GM23338 (cell line): Measurements from ENCODE around the gene CUEDC2. TPM values are rescaled to one million over a fixed set of nuclear protein-coding genes. Genes with fewer than 3 reads are reported as not detected.

Experiments
- ATAC-seq: fragments of 200-7000 bp; cut with Tn5 transposase; 3 replicates; pipeline ENCODE4 v1.9.1; 2020
- DNase-seq: peaks from one replicate; pipeline ENCODE4 v3.0.0-alpha.2; 2015; ENCODE audit warnings: low spot score
- H2AFZ ChIP-seq: fragments of 200-600 bp; sonication (generic); 2 replicates; pipeline ENCODE4 v1.8.0; 2016; ENCODE audit warnings: antibody characterized with exemption, mild to moderate bottlenecking, moderate library complexity
- H3F3A ChIP-seq: fragments of 200-600 bp; sonication (generic); replicated peaks from 2 replicates; pipeline ENCODE4 v1.8.0; 2017; ENCODE audit warnings: antibody characterized with exemption, mixed run types, low read depth
- H3K27ac ChIP-seq: fragments of 200-600 bp; sonication (generic); 2 replicates; pipeline ENCODE4 v1.6.1; 2016; ENCODE audit warnings: low read depth
- H3K27me3 ChIP-seq: fragments of 200-600 bp; sonication (generic); 2 replicates; pipeline ENCODE4 v1.8.0; 2016; ENCODE audit warnings: mild to moderate bottlenecking, mixed run types, moderate library complexity; ENCODE audit not compliant: insufficient read depth
- H3K36me3 ChIP-seq: fragments of 200-600 bp; sonication (generic); 2 replicates; pipeline ENCODE4 v1.8.0; 2016; ENCODE audit warnings: mild to moderate bottlenecking; ENCODE audit not compliant: insufficient read depth
- H3K4me1 ChIP-seq: fragments of 200-600 bp; sonication (generic); 2 replicates; pipeline ENCODE4 v1.8.0; 2016; ENCODE audit warnings: mild to moderate bottlenecking, moderate library complexity; ENCODE audit not compliant: insufficient read depth
- H3K4me2 ChIP-seq: fragments of 200-600 bp; sonication (generic); 2 replicates; pipeline ENCODE4 v1.7.1; 2017; ENCODE audit warnings: mixed run types
- H3K4me3 ChIP-seq: fragments of 200-600 bp; sonication (generic); 2 replicates; pipeline ENCODE4 v1.6.1; 2016; ENCODE audit warnings: mixed run types
- H3K79me2 ChIP-seq: fragments of 200-600 bp; sonication (generic); replicated peaks from 2 replicates; pipeline ENCODE4 v1.8.0; 2017; ENCODE audit warnings: mild to moderate bottlenecking; ENCODE audit not compliant: insufficient read depth
- H3K9me2 ChIP-seq: fragments of 200-600 bp; sonication (generic); 2 replicates; pipeline ENCODE4 v1.8.0; 2017; ENCODE audit not compliant: insufficient read depth
- H4K20me1 ChIP-seq: fragments of 200-600 bp; sonication (generic); replicated peaks from 2 replicates; pipeline ENCODE4 v1.8.0; 2017; ENCODE audit warnings: mild to moderate bottlenecking; ENCODE audit not compliant: insufficient read depth
- H3K27ac Mint-ChIP-seq: 2 replicates; pipeline ENCODE4 v1.8.0; 2020; ENCODE audit warnings: inconsistent platforms, mild to moderate bottlenecking, moderate library complexity, mixed read lengths
- H3K27me3 Mint-ChIP-seq: 3 replicates; pipeline ENCODE4 v1.8.0; 2022; ENCODE audit warnings: low read depth, mild to moderate bottlenecking, moderate library complexity, mixed read lengths, inconsistent platforms; ENCODE audit not compliant: insufficient read depth, poor library complexity
- H3K36me3 Mint-ChIP-seq: 3 replicates; pipeline ENCODE4 v1.8.0; 2021; ENCODE audit warnings: low read depth, mild to moderate bottlenecking, inconsistent platforms, moderate library complexity, mixed read lengths
- H3K4me1 Mint-ChIP-seq: 3 replicates; pipeline ENCODE4 v1.8.0; 2020; ENCODE audit warnings: mild to moderate bottlenecking, inconsistent platforms, mixed read lengths
- H3K4me3 Mint-ChIP-seq: 3 replicates; pipeline ENCODE4 v1.8.0; 2021; ENCODE audit warnings: moderate library complexity, mild to moderate bottlenecking, inconsistent platforms, mixed read lengths
- H3K9me3 Mint-ChIP-seq: 3 replicates; pipeline ENCODE4 v1.8.0; 2020; ENCODE audit warnings: moderate library complexity, mild to moderate bottlenecking, inconsistent platforms, mixed read lengths
- CREB1 ChIP-seq: fragments of 250-450 bp; sonication (Bioruptor Pico); IDR thresholded peaks from 2 replicates; pipeline ENCODE4 v1.5.0; 2020; ENCODE audit warnings: low read depth, mild to moderate bottlenecking, moderate library complexity
- EZH2 ChIP-seq: fragments of 200-600 bp; sonication (generic); IDR thresholded peaks from one replicate; pipeline ENCODE4 v1.8.0; 2017; ENCODE audit warnings: antibody characterized with exemption, mild to moderate bottlenecking, low read depth; ENCODE audit not compliant: unreplicated experiment
- EZH2phosphoT487 ChIP-seq: fragments of 200-600 bp; sonication (generic); IDR thresholded peaks from one replicate; pipeline ENCODE4 v1.8.1; 2018; ENCODE audit warnings: antibody characterized with exemption; ENCODE audit not compliant: unreplicated experiment
- JUNB ChIP-seq: IDR thresholded peaks from one replicate; pipeline ENCODE4 v1.6.1; 2016; ENCODE audit warnings: antibody characterized with exemption; ENCODE audit not compliant: unreplicated experiment
- NANOG ChIP-seq: IDR thresholded peaks from 2 replicates; pipeline ENCODE4 v1.6.1; 2016; ENCODE audit warnings: antibody characterized with exemption, borderline replicate concordance
- POLR2AphosphoS5 ChIP-seq: IDR thresholded peaks from 2 replicates; pipeline ENCODE4 v1.6.1; 2016; ENCODE audit warnings: antibody characterized with exemption, low read depth
- REST ChIP-seq: IDR thresholded peaks from one replicate; pipeline ENCODE4 v1.6.1; 2018; ENCODE audit warnings: antibody characterized with exemption; ENCODE audit not compliant: unreplicated experiment
- STAT1 ChIP-seq: IDR thresholded peaks from one replicate; pipeline ENCODE4 v1.6.1; 2016; ENCODE audit warnings: antibody characterized with exemption; ENCODE audit not compliant: unreplicated experiment
- ZNF114 ChIP-seq: fragments of 250-450 bp; sonication (Bioruptor Pico); IDR thresholded peaks from 2 replicates; pipeline ENCODE4 v1.5.0; 2020; ENCODE audit warnings: mild to moderate bottlenecking, moderate library complexity
- polyA plus RNA-seq: library from polyadenylated mRNA; unstranded; fragments of >200 nt; fragmentation: Nextera tagmentation; extraction: Ambion mirVana; gene quantifications from 2 replicates; pipeline ENCODE4 v1.2.1, GENCODE V29; 2016
- total RNA-seq: library from RNA; depleted of rRNA; stranded (reverse); fragments of >200 nt; shearing (Covaris generic); gene quantifications from 2 replicates; pipeline ENCODE4 v1.2.3, GENCODE V29; 2014
- TF ChIP-seq, protein P1 (sequence below): IDR thresholded peaks from 2 replicates; pipeline ENCODE4 v1.6.1; 2016; ENCODE audit warnings: antibody characterized with exemption
- TF ChIP-seq, protein P2 (sequence below): fragments of 250-450 bp; sonication (Bioruptor Pico); IDR thresholded peaks from 2 replicates; pipeline ENCODE4 v1.5.0; 2020; ENCODE audit warnings: mild to moderate bottlenecking, moderate library complexity

Gene CUEDC2
- total and polyA plus RNA-seq, 2 experiments from 2014 or later: 39.2 to 47.3 TPM

DNA sequence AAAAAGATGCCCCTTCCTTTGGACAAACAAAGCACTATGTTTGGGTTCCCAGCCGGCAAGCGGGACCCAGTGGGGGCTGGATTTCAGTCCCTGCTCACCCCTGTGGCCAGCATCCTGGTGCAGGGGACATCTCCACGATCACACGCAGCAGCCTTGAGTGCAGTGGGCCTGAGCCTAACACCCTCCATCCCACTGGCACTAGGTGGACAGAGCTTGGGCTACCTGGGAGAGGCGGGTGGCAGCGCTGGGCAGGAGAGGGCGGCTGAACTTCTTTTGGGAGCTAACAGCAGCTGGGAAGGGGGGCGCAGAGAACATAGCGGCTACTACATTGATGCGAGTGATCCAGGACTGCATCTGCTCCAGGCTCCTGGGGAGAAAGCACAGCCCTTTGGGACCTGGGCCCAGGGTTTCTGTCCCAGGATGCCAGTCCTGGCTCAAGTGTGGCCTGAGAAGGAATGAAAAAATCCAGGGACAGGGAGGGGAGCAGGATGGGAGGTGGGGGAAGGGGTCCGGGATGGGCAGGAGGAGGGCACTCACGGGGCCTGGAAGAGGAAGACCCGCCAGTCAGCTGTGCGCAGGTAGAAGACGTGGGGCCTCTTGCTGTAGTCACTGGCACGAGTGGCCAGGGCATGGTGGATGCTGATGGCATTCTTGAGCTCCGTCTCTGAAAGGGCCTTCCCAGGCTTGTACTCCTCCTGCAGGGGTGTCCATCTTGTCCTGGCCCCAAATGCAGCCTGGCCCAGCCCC is 27.8 kb downstream of the CUEDC2 start:
- H2AFZ ChIP-seq: no peak overlapping the region
- Mint-ChIP-seq H3K4me3 (no peak overlapping the region), H3K9me3 (no peaks in the 10 kb centered on the region), H3K4me1 (peaks cover 13% of the 10 kb centered on the region), H3K27ac (no peak overlapping the region), H3K36me3 (peaks cover under 1% of the 10 kb centered on the region; the same call in 1 of the 3 replicates), H3K27me3 (peaks cover 38% of the 10 kb centered on the region)
- no peak for DNase-seq
- H3K4me2 ChIP-seq: no peak overlapping the region
- TF ChIP-seq JUNB: no peak
- H4K20me1 ChIP-seq: no peaks in the 10 kb centered on the region
- no peak overlapping the region for H3K27ac ChIP-seq
- no peaks in the 10 kb centered on the region for H3K79me2 ChIP-seq
- H3K27me3 ChIP-seq: peaks cover 23% of the 10 kb centered on the region
- no peak for ATAC-seq
- H3K36me3 ChIP-seq: no peaks in the 10 kb centered on the region
- H3F3A ChIP-seq: 0 out of 2 replicates have a peak, but pooled peaks cover 9% of the 10 kb centered on the region
- peaks cover 5% of the 10 kb centered on the region for H3K4me1 ChIP-seq
- no peak overlapping the region for H3K4me3 ChIP-seq
- no peaks in the 10 kb centered on the region for H3K9me2 ChIP-seq

GRCh38 chr10:102403115-102403514 is 29.3 kb downstream of the CUEDC2 start:
- Histone ChIP-seq H3K4me3 (no peak overlapping the region), H2AFZ (no peak overlapping the region), H3K27me3 (peaks cover 12% of the 10 kb centered on the region), H3K9me2 (no peaks in the 10 kb centered on the region), H4K20me1 (no peaks in the 10 kb centered on the region), H3K27ac (no peak overlapping the region), H3K4me2 (no peak overlapping the region), H3F3A (0 out of 2 replicates have a peak, but pooled peaks cover 9% of the 10 kb centered on the region), H3K36me3 (no peaks in the 10 kb centered on the region), H3K4me1 (0 out of 2 replicates have a peak, but pooled peaks cover 3% of the 10 kb centered on the region), H3K79me2 (no peaks in the 10 kb centered on the region)
- DNase-seq (no peak), ATAC-seq (no peak)
- Mint-ChIP-seq H3K27ac (no peak overlapping the region), H3K4me1 (peaks cover 7% of the 10 kb centered on the region; the same call in 2 of the 3 replicates), H3K36me3 (no peaks in the 10 kb centered on the region; the same call in 2 of the 3 replicates), H3K9me3 (no peaks in the 10 kb centered on the region), H3K4me3 (no peak overlapping the region), H3K27me3 (peaks cover 31% of the 10 kb centered on the region)
- TF ChIP-seq EZH2phosphoT487: no peak
- TF ChIP-seq, protein P1, sequence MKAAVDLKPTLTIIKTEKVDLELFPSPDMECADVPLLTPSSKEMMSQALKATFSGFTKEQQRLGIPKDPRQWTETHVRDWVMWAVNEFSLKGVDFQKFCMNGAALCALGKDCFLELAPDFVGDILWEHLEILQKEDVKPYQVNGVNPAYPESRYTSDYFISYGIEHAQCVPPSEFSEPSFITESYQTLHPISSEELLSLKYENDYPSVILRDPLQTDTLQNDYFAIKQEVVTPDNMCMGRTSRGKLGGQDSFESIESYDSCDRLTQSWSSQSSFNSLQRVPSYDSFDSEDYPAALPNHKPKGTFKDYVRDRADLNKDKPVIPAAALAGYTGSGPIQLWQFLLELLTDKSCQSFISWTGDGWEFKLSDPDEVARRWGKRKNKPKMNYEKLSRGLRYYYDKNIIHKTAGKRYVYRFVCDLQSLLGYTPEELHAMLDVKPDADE: no peak
- TF ChIP-seq, protein P2, sequence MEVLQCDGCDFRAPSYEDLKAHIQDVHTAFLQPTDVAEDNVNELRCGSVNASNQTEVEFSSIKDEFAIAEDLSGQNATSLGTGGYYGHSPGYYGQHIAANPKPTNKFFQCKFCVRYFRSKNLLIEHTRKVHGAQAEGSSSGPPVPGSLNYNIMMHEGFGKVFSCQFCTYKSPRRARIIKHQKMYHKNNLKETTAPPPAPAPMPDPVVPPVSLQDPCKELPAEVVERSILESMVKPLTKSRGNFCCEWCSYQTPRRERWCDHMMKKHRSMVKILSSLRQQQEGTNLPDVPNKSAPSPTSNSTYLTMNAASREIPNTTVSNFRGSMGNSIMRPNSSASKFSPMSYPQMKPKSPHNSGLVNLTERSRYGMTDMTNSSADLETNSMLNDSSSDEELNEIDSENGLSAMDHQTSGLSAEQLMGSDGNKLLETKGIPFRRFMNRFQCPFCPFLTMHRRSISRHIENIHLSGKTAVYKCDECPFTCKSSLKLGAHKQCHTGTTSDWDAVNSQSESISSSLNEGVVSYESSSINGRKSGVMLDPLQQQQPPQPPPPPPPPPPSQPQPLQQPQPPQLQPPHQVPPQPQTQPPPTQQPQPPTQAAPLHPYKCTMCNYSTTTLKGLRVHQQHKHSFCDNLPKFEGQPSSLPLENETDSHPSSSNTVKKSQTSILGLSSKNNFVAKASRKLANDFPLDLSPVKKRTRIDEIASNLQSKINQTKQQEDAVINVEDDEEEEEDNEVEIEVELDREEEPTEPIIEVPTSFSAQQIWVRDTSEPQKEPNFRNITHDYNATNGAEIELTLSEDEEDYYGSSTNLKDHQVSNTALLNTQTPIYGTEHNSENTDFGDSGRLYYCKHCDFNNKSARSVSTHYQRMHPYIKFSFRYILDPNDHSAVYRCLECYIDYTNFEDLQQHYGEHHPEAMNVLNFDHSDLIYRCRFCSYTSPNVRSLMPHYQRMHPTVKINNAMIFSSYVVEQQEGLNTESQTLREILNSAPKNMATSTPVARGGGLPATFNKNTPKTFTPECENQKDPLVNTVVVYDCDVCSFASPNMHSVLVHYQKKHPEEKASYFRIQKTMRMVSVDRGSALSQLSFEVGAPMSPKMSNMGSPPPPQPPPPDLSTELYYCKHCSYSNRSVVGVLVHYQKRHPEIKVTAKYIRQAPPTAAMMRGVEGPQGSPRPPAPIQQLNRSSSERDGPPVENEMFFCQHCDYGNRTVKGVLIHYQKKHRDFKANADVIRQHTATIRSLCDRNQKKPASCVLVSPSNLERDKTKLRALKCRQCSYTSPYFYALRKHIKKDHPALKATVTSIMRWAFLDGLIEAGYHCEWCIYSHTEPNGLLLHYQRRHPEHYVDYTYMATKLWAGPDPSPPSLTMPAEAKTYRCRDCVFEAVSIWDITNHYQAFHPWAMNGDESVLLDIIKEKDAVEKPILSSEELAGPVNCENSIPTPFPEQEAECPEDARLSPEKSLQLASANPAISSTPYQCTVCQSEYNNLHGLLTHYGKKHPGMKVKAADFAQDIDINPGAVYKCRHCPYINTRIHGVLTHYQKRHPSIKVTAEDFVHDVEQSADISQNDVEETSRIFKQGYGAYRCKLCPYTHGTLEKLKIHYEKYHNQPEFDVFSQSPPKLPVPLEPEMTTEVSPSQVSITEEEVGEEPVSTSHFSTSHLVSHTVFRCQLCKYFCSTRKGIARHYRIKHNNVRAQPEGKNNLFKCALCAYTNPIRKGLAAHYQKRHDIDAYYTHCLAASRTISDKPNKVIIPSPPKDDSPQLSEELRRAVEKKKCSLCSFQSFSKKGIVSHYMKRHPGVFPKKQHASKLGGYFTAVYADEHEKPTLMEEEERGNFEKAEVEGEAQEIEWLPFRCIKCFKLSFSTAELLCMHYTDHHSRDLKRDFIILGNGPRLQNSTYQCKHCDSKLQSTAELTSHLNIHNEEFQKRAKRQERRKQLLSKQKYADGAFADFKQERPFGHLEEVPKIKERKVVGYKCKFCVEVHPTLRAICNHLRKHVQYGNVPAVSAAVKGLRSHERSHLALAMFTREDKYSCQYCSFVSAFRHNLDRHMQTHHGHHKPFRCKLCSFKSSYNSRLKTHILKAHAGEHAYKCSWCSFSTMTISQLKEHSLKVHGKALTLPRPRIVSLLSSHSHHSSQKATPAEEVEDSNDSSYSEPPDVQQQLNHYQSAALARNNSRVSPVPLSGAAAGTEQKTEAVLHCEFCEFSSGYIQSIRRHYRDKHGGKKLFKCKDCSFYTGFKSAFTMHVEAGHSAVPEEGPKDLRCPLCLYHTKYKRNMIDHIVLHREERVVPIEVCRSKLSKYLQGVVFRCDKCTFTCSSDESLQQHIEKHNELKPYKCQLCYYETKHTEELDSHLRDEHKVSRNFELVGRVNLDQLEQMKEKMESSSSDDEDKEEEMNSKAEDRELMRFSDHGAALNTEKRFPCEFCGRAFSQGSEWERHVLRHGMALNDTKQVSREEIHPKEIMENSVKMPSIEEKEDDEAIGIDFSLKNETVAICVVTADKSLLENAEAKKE (CRISPR knock-in tag): no peak
- TF ChIP-seq NANOG: no peak
- TF ChIP-seq STAT1: no peak
- no peak for TF ChIP-seq REST
- no peak for TF ChIP-seq EZH2
- no peak for TF ChIP-seq CREB1 (CRISPR knock-in tag)
- no peak for TF ChIP-seq POLR2AphosphoS5
- no peak for TF ChIP-seq ZNF114
